ENCODE results near the gene AGBL2.
A peak's percentile ranks its signal among the peaks of the same experiment; 100 is the strongest.
"Not testable (repeated sequence)": the region's sequence is repeated elsewhere in the genome, so short reads cannot be mapped to it uniquely, and the experiment has no call there.

The AGBL2 gene

DNA sequence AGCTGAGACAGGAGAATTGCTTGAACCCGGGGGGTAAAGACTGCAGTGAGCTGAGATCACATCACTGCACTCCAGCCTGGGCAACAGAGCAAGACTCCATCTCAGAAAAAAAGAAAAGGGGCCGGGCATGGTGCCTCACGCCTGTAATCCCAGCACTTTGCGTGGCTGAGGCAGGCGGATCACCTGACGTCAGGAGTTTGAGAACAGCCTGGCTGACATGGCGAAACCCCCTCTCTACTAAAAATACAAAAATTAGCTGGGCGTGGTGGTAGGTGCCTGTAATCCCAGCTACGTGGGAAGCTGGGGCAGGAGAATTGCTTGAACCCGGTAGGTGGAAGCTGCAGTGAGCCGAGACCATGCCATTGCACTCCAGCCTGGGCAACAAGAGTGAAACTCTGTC is 78.8 kb downstream of the AGBL2 start:
- not testable (repeated sequence) for H3K27ac Mint-ChIP-seq; H3K4me1 Mint-ChIP-seq; H3K9me3 Mint-ChIP-seq; H3K27me3 Mint-ChIP-seq; DNase-seq; H3K4me3 Mint-ChIP-seq; ATAC-seq (replicated peaks)
- peaks cover 29 to 32% of the 10 kb centered on the region in 2 donors for H3K36me3 Mint-ChIP-seq

DNA sequence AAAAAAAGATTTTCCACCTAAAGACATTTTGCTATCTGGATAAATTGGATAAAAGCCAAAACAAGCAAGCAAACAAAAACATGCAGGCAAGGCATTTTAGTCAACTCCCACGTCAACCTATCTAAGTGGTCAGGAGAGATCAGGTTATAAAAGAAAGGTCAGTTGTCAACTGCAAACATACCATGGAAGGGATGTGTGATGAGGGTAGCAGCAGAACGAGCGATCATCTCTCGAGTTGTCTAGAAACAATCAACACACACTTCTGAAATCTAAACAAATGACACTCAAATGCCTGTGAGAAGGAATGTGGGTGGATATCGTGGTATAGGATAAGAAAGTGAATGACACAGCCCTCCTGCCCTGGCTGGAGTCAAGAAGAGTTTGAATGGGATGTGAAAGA is 83.7 kb downstream of the AGBL2 start:
- Mint-ChIP-seq H3K27ac (no peak overlapping the region), H3K9me3 (no peaks in the 10 kb centered on the region), H3K36me3 (peaks cover 40 to 48% of the 10 kb centered on the region in 2 donors), H3K4me1 (no peaks in the 10 kb centered on the region), H3K27me3 (no peaks in the 10 kb centered on the region), H3K4me3 (no peak overlapping the region)
- DNase-seq (no peak), ATAC-seq (replicated peaks) (no peak)

DNA sequence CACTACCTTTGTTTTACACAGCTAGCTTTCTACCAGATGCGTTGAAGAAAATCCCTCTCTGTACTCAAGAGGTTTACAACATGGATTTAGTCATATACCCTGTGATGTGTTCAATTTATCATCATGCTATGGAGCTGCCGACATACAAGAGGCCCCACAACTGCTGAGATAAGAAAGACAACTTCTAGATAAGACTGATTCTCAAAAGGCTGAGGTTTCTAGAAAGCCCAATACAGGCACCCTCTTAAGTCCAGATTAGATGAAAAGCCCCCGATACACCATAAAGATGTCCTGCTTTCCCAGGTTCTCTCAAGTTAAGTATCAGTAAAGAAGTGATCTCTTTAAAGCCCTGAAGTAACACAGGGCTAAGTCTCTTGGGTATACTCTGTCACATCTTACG is 87.1 kb downstream of the AGBL2 start:
- H3K27me3 Mint-ChIP-seq, result no peaks in the 10 kb centered on the region
- DNase-seq (no peak), ATAC-seq (replicated peaks) (no peak)
- peaks cover 36 to 41% of the 10 kb centered on the region in 2 donors for H3K36me3 Mint-ChIP-seq
- H3K4me3 Mint-ChIP-seq, result no peak overlapping the region
- H3K27ac Mint-ChIP-seq, result no peak overlapping the region
- no peaks in the 10 kb centered on the region for H3K9me3 Mint-ChIP-seq
- H3K4me1 Mint-ChIP-seq, result no peaks in the 10 kb centered on the region

DNA sequence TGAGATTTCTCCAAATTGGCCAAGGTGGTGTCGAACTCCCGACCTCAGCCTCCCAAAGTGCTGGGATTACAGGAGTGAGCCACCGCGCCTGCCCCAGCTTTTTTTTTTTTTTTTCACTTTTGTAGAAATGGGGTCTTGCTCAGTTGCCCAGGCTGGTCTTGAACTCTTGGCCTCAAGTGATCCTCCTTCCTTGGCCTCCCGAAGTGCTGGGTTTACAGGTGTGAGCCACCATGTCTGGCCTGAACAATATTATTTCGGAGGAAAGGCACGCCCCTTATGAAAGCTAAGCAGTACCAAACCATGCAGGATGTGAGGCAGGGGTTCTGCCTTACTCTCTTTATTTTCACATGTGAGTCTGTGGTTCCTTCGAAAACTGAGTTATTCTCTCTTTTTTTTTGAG is 88.9 kb downstream of the AGBL2 start:
- ATAC-seq (replicated peaks) (no peak), DNase-seq (no peak)
- Mint-ChIP-seq H3K4me3 (no peak overlapping the region), H3K27me3 (no peaks in the 10 kb centered on the region), H3K9me3 (no peaks in the 10 kb centered on the region), H3K27ac (no peak overlapping the region), H3K4me1 (no peaks in the 10 kb centered on the region), H3K36me3 (peaks cover 34 to 42% of the 10 kb centered on the region in 2 donors)

DNA sequence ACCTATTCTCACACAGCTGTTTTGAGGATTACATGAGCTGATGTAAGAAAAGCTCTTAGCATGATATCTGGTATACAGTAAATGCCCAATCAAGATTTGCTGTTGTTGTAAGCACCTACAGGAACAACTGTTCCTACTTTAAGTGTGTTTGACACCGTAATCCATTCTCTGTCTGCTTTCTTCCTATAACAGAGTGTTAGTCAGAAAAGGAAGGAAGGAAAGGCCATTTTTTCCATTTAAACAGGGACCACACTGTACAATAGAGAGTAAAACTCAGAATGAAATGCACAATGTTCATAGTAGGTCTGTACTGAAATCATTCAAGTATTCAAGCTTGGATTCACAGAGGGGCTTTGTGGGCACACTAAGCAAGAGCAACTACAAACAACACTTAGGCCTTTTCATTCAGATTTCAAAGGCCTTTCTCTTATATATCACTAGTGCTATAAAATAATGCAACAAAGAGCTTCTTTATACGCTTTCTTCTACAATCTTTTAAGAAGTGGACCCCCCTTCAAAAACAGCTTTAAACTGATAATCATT is 94.3 kb downstream of the AGBL2 start:
- H3K4me3 Mint-ChIP-seq, result no peak overlapping the region
- H3K27me3 Mint-ChIP-seq, result no peaks in the 10 kb centered on the region
- no peaks in the 10 kb centered on the region for H3K4me1 Mint-ChIP-seq
- no peak overlapping the region for H3K27ac Mint-ChIP-seq
- ATAC-seq (replicated peaks) (no peak), DNase-seq (no peak)
- no peaks in the 10 kb centered on the region for H3K9me3 Mint-ChIP-seq
- H3K36me3 Mint-ChIP-seq, result peaks cover 20 to 31% of the 10 kb centered on the region in 2 donors

DNA sequence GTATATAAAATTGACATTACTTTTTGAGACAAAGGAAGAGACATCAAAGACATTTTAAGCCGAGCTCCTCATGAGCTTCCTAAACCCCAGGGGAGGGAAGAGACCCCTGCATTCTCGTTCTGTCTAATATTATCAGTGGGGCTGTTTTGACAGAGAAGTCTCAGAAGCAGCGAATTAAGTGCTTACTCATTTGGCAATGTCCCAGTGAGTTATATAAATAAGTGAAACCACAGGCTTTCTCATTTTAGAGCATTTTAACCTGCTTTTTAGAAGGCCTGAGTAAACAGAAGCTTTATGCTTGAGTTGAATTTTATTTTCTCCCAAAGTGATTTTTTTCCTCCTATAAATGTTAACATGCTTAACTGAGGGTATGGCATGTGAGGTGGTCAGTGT is 97.8 kb downstream of the AGBL2 start:
- no peaks in the 10 kb centered on the region for H3K9me3 Mint-ChIP-seq
- H3K27ac Mint-ChIP-seq, result no peak overlapping the region
- H3K4me1 Mint-ChIP-seq, result no peaks in the 10 kb centered on the region
- peaks cover 6 to 21% of the 10 kb centered on the region in 2 donors for H3K36me3 Mint-ChIP-seq
- no peaks in the 10 kb centered on the region for H3K27me3 Mint-ChIP-seq
- H3K4me3 Mint-ChIP-seq, result no peak overlapping the region
- no peak for DNase-seq
- ATAC-seq (replicated peaks), result no peak

DNA sequence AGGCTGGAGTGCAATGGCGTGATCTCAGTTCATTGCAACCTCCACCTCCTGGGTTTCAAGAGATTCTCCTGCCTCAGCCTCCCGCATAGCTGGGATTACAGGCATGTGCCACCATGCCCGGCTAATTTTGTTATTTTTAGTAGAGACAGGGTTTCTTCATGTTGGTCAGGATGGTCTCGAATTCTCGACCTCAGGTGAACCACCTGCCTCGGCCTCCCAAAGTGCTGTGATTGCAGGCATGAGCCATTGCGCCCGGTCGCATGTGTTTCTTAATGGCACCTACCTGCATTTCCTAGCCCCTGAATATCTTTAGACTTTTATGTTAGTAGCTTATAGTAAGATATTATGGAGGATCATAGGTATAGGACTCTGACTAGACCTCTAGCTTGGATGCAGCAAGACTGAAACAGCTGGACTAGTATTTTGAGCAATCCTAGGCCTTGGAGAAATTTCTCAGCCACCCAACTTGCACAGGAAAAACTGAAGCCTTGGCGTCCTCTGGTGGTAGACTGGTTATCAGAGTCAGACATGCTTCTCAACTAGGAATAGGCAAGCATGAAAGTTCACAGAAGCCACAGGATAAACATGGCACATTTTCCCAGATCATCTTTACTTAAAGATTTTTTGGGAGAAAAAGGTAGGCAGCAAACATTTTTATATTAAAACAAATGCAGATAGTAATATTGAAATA is 98.3 kb downstream of the AGBL2 start:
- H3K4me3 Mint-ChIP-seq, result no peak overlapping the region
- no peak for DNase-seq
- no peaks in the 10 kb centered on the region for H3K27me3 Mint-ChIP-seq
- no peak overlapping the region for H3K27ac Mint-ChIP-seq
- peaks cover 6 to 17% of the 10 kb centered on the region in 2 donors for H3K36me3 Mint-ChIP-seq
- no peak for ATAC-seq (replicated peaks)
- H3K9me3 Mint-ChIP-seq, result no peaks in the 10 kb centered on the region
- H3K4me1 Mint-ChIP-seq, result peaks cover 0 to 4% of the 10 kb centered on the region in 2 donors

DNA sequence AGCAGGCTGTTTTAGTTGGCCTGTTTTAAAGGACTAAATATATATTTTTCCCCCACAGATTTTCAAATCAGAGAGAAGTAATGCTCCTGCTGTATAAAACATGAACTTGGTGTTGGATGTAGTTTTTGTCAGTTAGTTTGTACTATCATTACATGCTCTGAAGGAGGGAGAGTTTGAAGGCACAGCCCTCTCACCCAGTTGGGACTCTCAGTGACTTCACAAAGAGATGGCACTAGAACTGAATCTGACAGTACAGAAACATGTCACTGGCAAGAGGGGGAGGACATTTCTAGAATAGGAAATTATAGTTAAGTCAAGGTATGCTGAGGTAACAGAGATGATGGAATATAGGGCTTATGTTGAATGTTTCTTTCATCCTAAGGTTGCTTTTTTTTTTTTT is 99.9 kb downstream of the AGBL2 start:
- DNase-seq (no peak), ATAC-seq (replicated peaks) (no peak)
- H3K4me3 Mint-ChIP-seq, result no peak overlapping the region
- no peaks in the 10 kb centered on the region for H3K9me3 Mint-ChIP-seq
- H3K4me1 Mint-ChIP-seq, result peaks cover 9 to 17% of the 10 kb centered on the region in 2 donors
- peaks cover 14 to 16% of the 10 kb centered on the region in 2 donors for H3K36me3 Mint-ChIP-seq
- H3K27me3 Mint-ChIP-seq, result no peaks in the 10 kb centered on the region
- peak overlapping the region; percentile 42 for H3K27ac Mint-ChIP-seq

DNA sequence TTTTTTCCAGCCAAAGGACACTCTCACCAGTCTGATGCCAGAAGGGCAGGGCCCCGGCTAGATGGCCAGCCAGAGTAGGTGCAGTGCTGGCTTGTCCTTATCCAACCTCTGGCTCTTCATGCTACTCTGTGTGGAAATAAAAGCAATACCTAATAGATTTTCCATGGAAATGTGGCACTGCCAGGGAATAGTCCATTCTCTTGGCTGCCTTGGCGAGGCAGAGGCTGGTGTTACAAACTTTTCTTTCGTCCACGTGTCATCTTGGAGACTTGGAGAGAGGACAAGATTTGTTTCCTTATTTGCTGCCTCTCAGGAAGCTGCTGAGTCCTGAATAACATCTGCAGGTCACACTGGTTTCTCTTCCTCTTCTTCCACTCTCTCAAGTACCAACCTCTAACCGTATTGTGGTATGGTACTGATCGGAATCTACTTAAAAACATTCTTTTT is 103.8 kb downstream of the AGBL2 start:
- Mint-ChIP-seq H3K27me3 (no peaks in the 10 kb centered on the region), H3K36me3 (peaks cover 0 to 16% of the 10 kb centered on the region in 2 donors), H3K9me3 (no peaks in the 10 kb centered on the region), H3K4me3 (peak overlapping the region in 1 of 2 donors; percentile 21), H3K27ac (peak overlapping the region; percentile 51), H3K4me1 (peaks cover 9 to 23% of the 10 kb centered on the region in 2 donors)
- no peak for DNase-seq
- ATAC-seq (replicated peaks), result peak; percentile 95 to 96

DNA sequence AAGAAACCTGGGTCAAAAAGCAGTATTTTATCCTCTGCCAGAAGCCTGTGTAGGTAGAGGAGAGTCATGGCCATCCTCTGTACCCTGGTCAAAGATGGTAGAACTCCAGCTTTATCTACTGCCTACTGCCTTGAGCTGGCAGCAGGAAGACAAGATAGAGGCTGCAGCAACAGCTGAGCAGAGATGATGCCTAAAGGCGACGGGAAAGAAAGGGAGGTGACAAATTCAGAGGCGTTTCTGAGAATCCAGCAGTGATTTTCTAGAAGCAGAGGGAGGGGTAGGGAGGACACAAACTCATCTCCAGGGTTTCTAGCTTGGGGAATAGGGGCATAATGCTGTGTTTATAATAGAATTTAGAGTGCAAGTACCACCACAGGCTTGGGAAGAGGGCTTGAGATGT is 105.5 kb downstream of the AGBL2 start:
- Mint-ChIP-seq H3K27ac (no peak overlapping the region), H3K9me3 (no peaks in the 10 kb centered on the region), H3K4me1 (peaks cover 9 to 23% of the 10 kb centered on the region in 2 donors), H3K4me3 (no peak overlapping the region), H3K36me3 (peaks cover 0 to 20% of the 10 kb centered on the region in 2 donors), H3K27me3 (no peaks in the 10 kb centered on the region)
- ATAC-seq (replicated peaks), result no peak
- DNase-seq, result no peak

Data from stimulated activated naive B cell treated with anti-CD40 and anti-IgM and Interleukin-4, amounts not matched to agents 10 μg/mL and 1 μg/mL and 100 μg/mL, for 72 hours (primary cell).